Fibroblast of the aortic adventitia (primary cell): ENCODE measurements around the gene TMPRSS11D. TPM values are rescaled to one million over a fixed set of nuclear protein-coding genes. Genes with fewer than 3 reads are reported as not detected.

ENCODE experiments used
- DNase-seq: peaks from one replicate; pipeline ENCODE4 v3.0.0-alpha.2; 2010; ENCODE audit warnings: low read depth
- H3K4me3 ChIP-seq: 2 replicates; pipeline ENCODE4 v1.5.1; 2011; ENCODE audit warnings: low read depth, mild to moderate bottlenecking, control low read depth, low read length, moderate library complexity
- CTCF ChIP-seq: IDR thresholded peaks from 2 replicates; pipeline ENCODE4 v1.5.1; 2011; ENCODE audit warnings: mild to moderate bottlenecking, low read length, control low read depth, inconsistent platforms; ENCODE audit not compliant: insufficient read depth
- total RNA-seq: library from RNA; depleted of rRNA; stranded (reverse); fragments of >200 nt; gene quantifications from 2 replicates; pipeline ENCODE4 v1.2.3, GENCODE V29; 2012; ENCODE audit warnings: low replicate concordance

Gene TMPRSS11D
- total RNA-seq, 1 donor, result 0.09 TPM

- peak; percentile 29 for DNase-seq
- TF ChIP-seq CTCF, result no peak
- no peak overlapping the region for H3K4me3 ChIP-seq
These were observed 38.9 kb upstream of the TMPRSS11D start for GRCh38 chr4:67922697-67923096.

GRCh38 chr4:67918428-67918827 is 34.6 kb upstream of the TMPRSS11D start:
- DNase-seq, result no peak
- H3K4me3 ChIP-seq, result no peak overlapping the region
- peak; percentile 37 for TF ChIP-seq CTCF

GRCh38 chr4:67915400-67915966 is 31.7 kb upstream of the TMPRSS11D start:
- no peak overlapping the region for H3K4me3 ChIP-seq
- TF ChIP-seq CTCF, result no peak
- no peak for DNase-seq

GRCh38 chr4:67912080-67912479 is 28.3 kb upstream of the TMPRSS11D start:
- no peak for TF ChIP-seq CTCF
- no peak overlapping the region for H3K4me3 ChIP-seq
- no peak for DNase-seq

- no peak for TF ChIP-seq CTCF
- H3K4me3 ChIP-seq, result no peak overlapping the region
- DNase-seq, result no peak
These were observed 27.8 kb upstream of the TMPRSS11D start for GRCh38 chr4:67911638-67912037.

- no peak overlapping the region for H3K4me3 ChIP-seq
- TF ChIP-seq CTCF, result no peak
- no peak for DNase-seq
These were observed 27.3 kb upstream of the TMPRSS11D start for GRCh38 chr4:67911141-67911540.

- DNase-seq, result no peak
- no peak overlapping the region for H3K4me3 ChIP-seq
- TF ChIP-seq CTCF, result no peak
These were observed 26.7 kb upstream of the TMPRSS11D start for GRCh38 chr4:67910585-67910905.
